Peyer's patch (tissue), 4 donors: ENCODE data around the gene BCR. TPM values are rescaled to one million over a fixed set of nuclear protein-coding genes. Genes with fewer than 3 reads are reported as not detected.
A peak's percentile ranks its signal among the peaks of the same experiment; 100 is the strongest.

Experiments used
- DNase-seq, 3 donors: peaks; one replicate each; pipeline ENCODE4 v3.0.0-alpha.2; 2017 to 2019
- H3K27ac ChIP-seq, 4 donors: fragments of 200-600 bp; sonication (generic); one replicate each; pipeline ENCODE4 v1.5.1; 2016 to 2019
- H3K27me3 ChIP-seq, 2 donors: fragments of 200-600 bp; sonication (generic); one replicate each; pipeline ENCODE4 v1.5.1; 2019
- H3K36me3 ChIP-seq, 3 donors: fragments of 200-600 bp; sonication (generic); one replicate each; pipeline ENCODE4 v1.5.1; 2016 to 2019
- H3K4me1 ChIP-seq, 4 donors: fragments of 200-600 bp; sonication (generic); one replicate each; pipeline ENCODE4 v1.5.1; 2016 to 2019
- H3K4me3 ChIP-seq, 4 donors: fragments of 200-600 bp; sonication (generic); 1 replicate in 3 of 4; 2 replicates in 1 of 4; pipeline ENCODE4 v1.5.1; 2016 to 2019; ENCODE audit warnings: mild to moderate bottlenecking in 1 of 4
- H3K9me3 ChIP-seq, 4 donors: fragments of 200-600 bp; sonication (generic); one replicate each; pipeline ENCODE4 v1.5.1; 2016 to 2019; ENCODE audit warnings: mild to moderate bottlenecking in 1 of 4
- POLR2A ChIP-seq, 2 donors: fragments of 450-650 bp; IDR thresholded peaks; one replicate each; pipeline ENCODE4 v1.5.1; 2017; ENCODE audit warnings: antibody characterized with exemption in 2 of 2, mild to moderate bottlenecking in 2 of 2, moderate library complexity in 2 of 2
- total RNA-seq, 4 donors: library from RNA; depleted of rRNA; stranded (reverse); fragments of >200 nt; gene quantifications; one replicate each; pipeline ENCODE4 v1.1.0, GENCODE V29; 2016
- TF ChIP-seq, protein P1 (sequence below), 6 experiments: fragments of 450-650 bp in 4 of 6; fragments of 200-600 bp in 2 of 6; sonication (generic) in 1 of 6; IDR thresholded peaks; one replicate each; pipeline ENCODE4 v1.5.1; 2017 to 2019; ENCODE audit warnings: antibody characterized with exemption in 6 of 6, mild to moderate bottlenecking in 3 of 6, moderate library complexity in 1 of 6

The BCR gene
- total RNA-seq, 4 donors from 2014 or later, result 55.8 to 86.9 (median 66.1) TPM

DNA sequence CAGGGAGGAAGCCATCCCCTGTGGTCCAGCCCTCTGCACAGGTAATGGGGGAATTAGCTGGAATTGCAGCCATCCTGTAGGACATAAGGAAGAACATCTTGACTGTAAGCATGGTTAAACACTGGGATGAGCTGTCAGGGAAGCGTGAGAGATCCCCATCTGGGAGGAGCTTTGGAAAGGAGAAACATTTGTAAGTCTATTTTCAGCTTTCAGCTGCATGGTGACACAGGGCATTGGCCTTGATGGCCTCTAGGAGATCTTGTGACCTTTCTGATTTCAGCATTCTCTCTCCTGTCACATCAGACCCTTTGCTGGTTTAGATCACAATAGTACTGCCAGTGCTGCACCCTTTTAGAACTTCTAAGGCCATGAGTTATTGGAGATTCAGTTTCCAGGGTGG, 47.1 kb downstream of the BCR start:
- no peaks in the 10 kb centered on the region for H3K36me3 ChIP-seq
- no peak for TF ChIP-seq POLR2A (IDR thresholded peaks at IDR 0.05)
- TF ChIP-seq, protein P1, sequence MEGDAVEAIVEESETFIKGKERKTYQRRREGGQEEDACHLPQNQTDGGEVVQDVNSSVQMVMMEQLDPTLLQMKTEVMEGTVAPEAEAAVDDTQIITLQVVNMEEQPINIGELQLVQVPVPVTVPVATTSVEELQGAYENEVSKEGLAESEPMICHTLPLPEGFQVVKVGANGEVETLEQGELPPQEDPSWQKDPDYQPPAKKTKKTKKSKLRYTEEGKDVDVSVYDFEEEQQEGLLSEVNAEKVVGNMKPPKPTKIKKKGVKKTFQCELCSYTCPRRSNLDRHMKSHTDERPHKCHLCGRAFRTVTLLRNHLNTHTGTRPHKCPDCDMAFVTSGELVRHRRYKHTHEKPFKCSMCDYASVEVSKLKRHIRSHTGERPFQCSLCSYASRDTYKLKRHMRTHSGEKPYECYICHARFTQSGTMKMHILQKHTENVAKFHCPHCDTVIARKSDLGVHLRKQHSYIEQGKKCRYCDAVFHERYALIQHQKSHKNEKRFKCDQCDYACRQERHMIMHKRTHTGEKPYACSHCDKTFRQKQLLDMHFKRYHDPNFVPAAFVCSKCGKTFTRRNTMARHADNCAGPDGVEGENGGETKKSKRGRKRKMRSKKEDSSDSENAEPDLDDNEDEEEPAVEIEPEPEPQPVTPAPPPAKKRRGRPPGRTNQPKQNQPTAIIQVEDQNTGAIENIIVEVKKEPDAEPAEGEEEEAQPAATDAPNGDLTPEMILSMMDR (IDR thresholded peaks at IDR 0.05), result no peak
- H3K27me3 ChIP-seq, result no peaks in the 10 kb centered on the region
- DNase-seq, result peak in 1 of 3 donors; percentile 1
- no peak overlapping the region for H3K4me3 ChIP-seq
- H3K4me1 ChIP-seq, result peaks cover 0 to 33% (median 0%) of the 10 kb centered on the region in 4 donors
- peaks cover 0 to 8% (median 4%) of the 10 kb centered on the region in 4 donors for H3K9me3 ChIP-seq
- no peak overlapping the region for H3K27ac ChIP-seq

DNA sequence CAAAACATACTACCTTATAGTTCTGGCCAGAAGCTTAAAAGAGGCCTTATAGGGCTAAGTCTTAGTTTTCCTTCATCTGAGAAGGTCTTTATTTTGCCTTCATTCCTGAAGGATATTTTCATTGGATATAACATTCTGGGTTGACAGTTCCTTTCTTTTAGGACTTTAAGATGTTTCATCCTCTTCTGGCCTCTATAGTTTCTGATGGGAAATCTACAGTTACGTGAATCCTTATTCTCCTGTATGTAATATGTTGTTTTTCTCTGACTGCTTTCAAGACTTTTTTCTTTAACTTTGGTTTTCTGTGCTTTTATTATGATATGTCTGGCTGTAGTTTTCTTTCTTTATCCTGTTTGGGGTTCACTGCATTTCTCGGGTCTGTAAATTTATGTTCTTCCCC, 48.2 kb downstream of the BCR start:
- Histone ChIP-seq H3K4me3 (no peak overlapping the region), H3K4me1 (peaks cover 0 to 30% (median 0%) of the 10 kb centered on the region in 4 donors), H3K36me3 (no peaks in the 10 kb centered on the region), H3K9me3 (peaks cover 0 to 8% (median 4%) of the 10 kb centered on the region in 4 donors), H3K27ac (no peak overlapping the region), H3K27me3 (no peaks in the 10 kb centered on the region)
- DNase-seq, result no peak
- no peak for TF ChIP-seq POLR2A (IDR thresholded peaks at IDR 0.05)
- TF ChIP-seq, protein P1 (IDR thresholded peaks at IDR 0.05), result no peak

DNA sequence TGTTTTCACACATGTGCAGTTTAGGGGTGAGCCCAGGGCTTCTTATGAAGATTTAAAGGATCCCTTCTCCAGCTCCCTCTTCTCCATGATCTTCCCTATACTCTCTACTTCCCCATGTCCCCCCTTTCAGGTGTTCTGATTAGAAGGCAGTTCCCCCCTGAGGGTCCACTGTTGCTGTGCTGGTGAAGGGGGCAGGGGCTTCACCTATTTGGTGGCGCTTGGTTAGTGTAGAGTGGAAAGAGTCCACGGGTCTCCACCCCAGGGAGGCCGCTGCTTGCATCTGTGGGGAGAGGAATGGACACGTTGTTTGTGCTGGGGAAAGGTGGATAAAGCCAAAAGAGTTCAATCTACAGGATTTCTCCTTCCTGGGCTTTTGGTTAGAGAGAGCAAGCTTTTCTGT, 49.3 kb downstream of the BCR start:
- TF ChIP-seq POLR2A (IDR thresholded peaks at IDR 0.05), result no peak
- TF ChIP-seq, protein P1 (IDR thresholded peaks at IDR 0.05), result no peak
- peak in 1 of 3 donors; percentile 10 for DNase-seq
- H3K9me3 ChIP-seq, result peaks cover 0 to 8% (median 4%) of the 10 kb centered on the region in 4 donors
- no peak overlapping the region for H3K4me3 ChIP-seq
- no peak overlapping the region for H3K27ac ChIP-seq
- no peaks in the 10 kb centered on the region for H3K27me3 ChIP-seq
- H3K36me3 ChIP-seq, result no peaks in the 10 kb centered on the region
- H3K4me1 ChIP-seq, result peaks cover 0 to 23% (median 0%) of the 10 kb centered on the region in 4 donors

DNA sequence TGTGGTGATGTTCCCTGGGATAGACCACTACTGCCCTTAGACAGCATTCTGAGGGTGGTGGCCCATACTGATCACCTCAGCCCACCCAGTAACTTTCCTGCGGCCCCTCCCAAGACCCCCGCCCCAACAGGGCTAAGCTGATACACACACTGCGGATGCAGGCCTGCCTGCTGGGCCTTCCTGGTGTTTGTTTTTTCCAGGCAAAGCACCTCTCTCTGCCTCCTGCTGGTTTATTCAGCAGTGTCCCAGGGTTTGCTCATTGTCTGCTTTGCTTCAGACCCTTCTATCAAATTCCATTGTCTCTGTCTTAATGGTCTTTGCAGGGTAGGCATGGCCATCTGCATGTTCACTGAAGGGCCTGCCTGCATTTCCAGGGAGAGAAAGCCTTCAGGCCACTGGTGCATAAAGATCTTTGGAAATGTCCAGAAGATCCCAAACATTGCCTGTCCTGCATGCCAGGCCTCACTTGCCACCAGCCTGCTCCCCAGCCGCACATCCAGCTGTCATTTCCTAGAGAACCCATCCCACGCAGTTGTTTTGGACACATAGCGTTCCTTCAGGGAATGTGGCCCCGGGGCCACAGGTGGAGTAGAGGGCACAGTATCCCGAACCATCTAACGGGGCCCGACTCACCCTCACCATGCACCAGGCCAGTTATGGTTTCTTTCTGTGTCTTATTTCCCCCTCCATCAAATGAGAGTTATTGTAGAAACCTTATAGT, 50.2 kb downstream of the BCR start:
- H3K27ac ChIP-seq, result no peak overlapping the region
- peaks cover 0 to 8% (median 4%) of the 10 kb centered on the region in 4 donors for H3K9me3 ChIP-seq
- no peak for TF ChIP-seq POLR2A (IDR thresholded peaks at IDR 0.05)
- TF ChIP-seq, protein P1 (IDR thresholded peaks at IDR 0.05), result no peak
- peaks cover 0 to 15% (median 0%) of the 10 kb centered on the region in 4 donors for H3K4me1 ChIP-seq
- H3K27me3 ChIP-seq, result no peaks in the 10 kb centered on the region
- H3K36me3 ChIP-seq, result no peaks in the 10 kb centered on the region
- H3K4me3 ChIP-seq, result no peak overlapping the region
- DNase-seq, result peak in 1 of 3 donors; percentile 22

DNA sequence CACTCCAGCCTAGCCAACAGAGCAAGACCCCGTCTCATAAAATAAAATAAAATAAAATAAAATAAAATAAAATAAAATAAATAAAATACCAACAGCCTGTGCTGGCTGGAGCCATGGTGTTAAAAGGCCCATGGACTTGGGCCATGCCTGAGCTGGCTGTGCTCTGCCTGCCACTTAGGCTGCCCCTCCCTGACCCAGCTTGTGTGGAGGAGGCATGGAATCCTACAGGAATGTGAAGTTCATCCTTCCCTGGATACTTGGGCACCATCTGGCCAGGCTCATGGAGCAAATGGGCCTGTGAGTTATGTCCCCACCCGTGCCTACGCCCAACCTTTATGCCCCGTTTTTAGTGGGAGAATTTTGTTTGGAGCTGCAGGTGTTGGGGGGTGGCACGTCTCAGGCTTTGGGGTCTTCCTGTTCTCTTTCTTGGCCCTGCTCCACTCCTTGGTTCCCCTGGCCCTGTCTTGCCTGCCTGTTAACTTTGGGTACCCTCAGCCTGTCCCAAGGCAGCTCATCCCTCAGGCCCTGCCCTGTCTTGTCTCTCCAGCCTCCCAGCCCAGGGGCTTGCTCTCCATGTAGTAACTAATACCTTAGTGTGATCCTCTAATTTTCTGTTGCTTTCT, 51.3 kb downstream of the BCR start:
- no peak overlapping the region for H3K27ac ChIP-seq
- no peaks in the 10 kb centered on the region for H3K36me3 ChIP-seq
- no peak for TF ChIP-seq POLR2A (IDR thresholded peaks at IDR 0.05)
- TF ChIP-seq, protein P1 (IDR thresholded peaks at IDR 0.05), result no peak
- peak in 1 of 3 donors; percentile 14 for DNase-seq
- H3K27me3 ChIP-seq, result no peaks in the 10 kb centered on the region
- H3K4me1 ChIP-seq, result peaks cover 0 to 10% (median 0%) of the 10 kb centered on the region in 4 donors
- H3K9me3 ChIP-seq, result peaks cover 0 to 8% (median 4%) of the 10 kb centered on the region in 4 donors
- no peak overlapping the region for H3K4me3 ChIP-seq
